Measurements from ENCODE around the gene NMD3. TPM values are rescaled to one million over a fixed set of nuclear protein-coding genes. Genes with fewer than 3 reads are reported as not detected.

The NMD3 gene
- total RNA-seq, 4 donors from 2014 or later: 32.3 to 45.8 (median 40.6) TPM

GRCh38 chr3:161224786-161225185 lies 3.7 kb downstream of the NMD3 start:
- Histone ChIP-seq H3K36me3 (peaks cover 5 to 46% (median 26%) of the 10 kb centered on the region in 4 donors), H3K4me3 (no peak overlapping the region), H3K4me1 (peaks cover 21 to 49% (median 40%) of the 10 kb centered on the region in 4 donors), H3K27ac (replicated peaks in 1 of 4) (no peak overlapping the region), H3K27me3 (no peaks in the 10 kb centered on the region), H3K9me3 (no peaks in the 10 kb centered on the region)
- no peak for DNase-seq (ENCODE audit: extremely low spot score)
- intact Hi-C loops (cut with DNase I): loop anchor here (10.0 kb wide), 1 partner anchor 830 kb away; the partner anchor contains the start of genes IFT80 and SMC4
- 96% methylated on average over 8 of the region's 8 CpGs for WGBS
- TF ChIP-seq EP300 (IDR thresholded peaks at IDR 0.05) (no peak), POLR2AphosphoS5 (IDR thresholded peaks at IDR 0.05) (no peak)
- TF ChIP-seq, protein P1, sequence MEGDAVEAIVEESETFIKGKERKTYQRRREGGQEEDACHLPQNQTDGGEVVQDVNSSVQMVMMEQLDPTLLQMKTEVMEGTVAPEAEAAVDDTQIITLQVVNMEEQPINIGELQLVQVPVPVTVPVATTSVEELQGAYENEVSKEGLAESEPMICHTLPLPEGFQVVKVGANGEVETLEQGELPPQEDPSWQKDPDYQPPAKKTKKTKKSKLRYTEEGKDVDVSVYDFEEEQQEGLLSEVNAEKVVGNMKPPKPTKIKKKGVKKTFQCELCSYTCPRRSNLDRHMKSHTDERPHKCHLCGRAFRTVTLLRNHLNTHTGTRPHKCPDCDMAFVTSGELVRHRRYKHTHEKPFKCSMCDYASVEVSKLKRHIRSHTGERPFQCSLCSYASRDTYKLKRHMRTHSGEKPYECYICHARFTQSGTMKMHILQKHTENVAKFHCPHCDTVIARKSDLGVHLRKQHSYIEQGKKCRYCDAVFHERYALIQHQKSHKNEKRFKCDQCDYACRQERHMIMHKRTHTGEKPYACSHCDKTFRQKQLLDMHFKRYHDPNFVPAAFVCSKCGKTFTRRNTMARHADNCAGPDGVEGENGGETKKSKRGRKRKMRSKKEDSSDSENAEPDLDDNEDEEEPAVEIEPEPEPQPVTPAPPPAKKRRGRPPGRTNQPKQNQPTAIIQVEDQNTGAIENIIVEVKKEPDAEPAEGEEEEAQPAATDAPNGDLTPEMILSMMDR (IDR thresholded peaks at IDR 0.05): no peak

GRCh38 chr3:161230621-161231171 lies 9.6 kb downstream of the NMD3 start:
- 100% methylated on average over 2 of the region's 2 CpGs for WGBS
- Histone ChIP-seq H3K27me3 (no peaks in the 10 kb centered on the region), H3K4me3 (no peak overlapping the region), H3K9me3 (no peaks in the 10 kb centered on the region), H3K36me3 (peaks cover 26 to 89% (median 59%) of the 10 kb centered on the region in 4 donors), H3K4me1 (peaks cover 0 to 8% (median 4%) of the 10 kb centered on the region in 4 donors), H3K27ac (replicated peaks in 1 of 4) (no peak overlapping the region)
- no peak for DNase-seq (ENCODE audit: extremely low spot score)
- TF ChIP-seq EP300 (IDR thresholded peaks at IDR 0.05) (no peak), POLR2A (IDR thresholded peaks at IDR 0.05; ENCODE audit: low read depth) (no peak), POLR2AphosphoS5 (IDR thresholded peaks at IDR 0.05) (no peak)
- TF ChIP-seq, protein P1 (IDR thresholded peaks at IDR 0.05): no peak
- intact Hi-C loops (cut with DNase I): loop anchor here (10.0 kb wide), 1 partner anchor 126 kb away; the partner anchor contains the start of gene B3GALNT1

DNA sequence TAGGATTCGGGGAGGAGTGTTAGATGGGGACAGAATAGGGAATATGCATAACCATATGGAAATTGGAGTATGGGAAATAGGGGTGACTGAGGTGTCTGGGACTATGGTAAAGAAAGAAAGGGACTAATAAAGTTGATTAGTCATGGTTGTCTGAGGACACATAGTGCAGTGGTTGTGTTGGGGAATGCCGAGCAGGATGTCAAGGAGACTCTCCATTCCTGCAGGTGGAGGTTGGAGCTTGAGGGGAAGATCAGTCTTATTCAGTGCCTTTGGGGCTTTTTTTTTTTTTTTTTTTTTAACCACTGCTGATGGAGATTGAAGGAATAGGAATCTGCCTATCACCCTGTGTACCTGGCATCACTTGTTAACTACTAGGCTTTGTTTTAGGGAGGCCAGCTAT lies 10.8 kb downstream of the NMD3 start:
- WGBS: 95% methylated on average over 2 of the region's 2 CpGs
- H3K4me3 ChIP-seq: no peak overlapping the region
- no peak for TF ChIP-seq POLR2A (IDR thresholded peaks at IDR 0.05; ENCODE audit: low read depth)
- TF ChIP-seq, protein P1 (IDR thresholded peaks at IDR 0.05): no peak
- no peak for TF ChIP-seq EP300 (IDR thresholded peaks at IDR 0.05)
- TF ChIP-seq POLR2AphosphoS5 (IDR thresholded peaks at IDR 0.05): no peak
- intact Hi-C loops (cut with DNase I): loop anchor here (10.0 kb wide), 1 partner anchor 127 kb away; the partner anchor contains the start of gene B3GALNT1
- H3K36me3 ChIP-seq: peaks cover 31 to 88% (median 59%) of the 10 kb centered on the region in 4 donors
- no peaks in the 10 kb centered on the region for H3K4me1 ChIP-seq
- H3K27ac ChIP-seq (replicated peaks in 1 of 4): no peak overlapping the region
- no peaks in the 10 kb centered on the region for H3K9me3 ChIP-seq
- H3K27me3 ChIP-seq: no peaks in the 10 kb centered on the region
- no peak for DNase-seq (ENCODE audit: extremely low spot score)

DNA sequence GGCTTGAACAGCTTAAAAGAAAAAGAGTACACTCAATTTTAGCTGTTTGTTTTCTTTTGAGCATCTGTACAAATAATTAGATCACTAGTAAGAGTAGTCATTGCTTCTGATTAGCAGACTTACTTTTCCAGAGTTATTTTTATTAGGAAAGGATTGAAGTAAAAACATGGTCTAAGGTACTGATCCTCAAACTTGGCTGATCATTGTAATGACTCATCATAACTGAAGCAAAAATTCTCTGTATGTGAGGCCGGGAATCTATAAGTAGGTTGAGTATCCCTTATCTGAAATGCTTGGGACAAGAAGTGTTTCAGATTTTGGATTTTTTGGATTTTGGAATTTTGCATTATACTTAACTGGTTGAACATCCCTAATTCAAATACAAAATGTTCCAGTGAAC lies 12.4 kb downstream of the NMD3 start:
- no peak overlapping the region for H3K27ac ChIP-seq (replicated peaks in 1 of 4)
- no peak for DNase-seq (ENCODE audit: extremely low spot score)
- intact Hi-C loops (cut with DNase I): loop anchor here (10.0 kb wide), 1 partner anchor 129 kb away; the partner anchor contains the start of gene B3GALNT1
- no peaks in the 10 kb centered on the region for H3K4me1 ChIP-seq
- WGBS: 91% methylated on average over 1 of the region's 1 CpG
- no peaks in the 10 kb centered on the region for H3K27me3 ChIP-seq
- no peak overlapping the region for H3K4me3 ChIP-seq
- no peak for TF ChIP-seq POLR2AphosphoS5 (IDR thresholded peaks at IDR 0.05)
- TF ChIP-seq, protein P1 (IDR thresholded peaks at IDR 0.05): no peak
- no peak for TF ChIP-seq EP300 (IDR thresholded peaks at IDR 0.05)
- TF ChIP-seq POLR2A (IDR thresholded peaks at IDR 0.05; ENCODE audit: low read depth): no peak
- peaks cover 34 to 79% (median 58%) of the 10 kb centered on the region in 4 donors for H3K36me3 ChIP-seq
- no peaks in the 10 kb centered on the region for H3K9me3 ChIP-seq

Data from esophagus muscularis mucosa (tissue), 4 donors.